AG04449 (cell line): ENCODE measurements around the gene HHATL.

ENCODE experiments used
- CTCF ChIA-PET: fragments of 350-600 bp; formaldehyde crosslinking; extraction: SDS; loops from one replicate; lab custom pipeline; 2021; ENCODE audit warnings: antibody characterized with exemption; lab: Yijun Ruan, JAX
- POLR2A ChIA-PET: fragments of 400-600, 350-600 bp; formaldehyde crosslinking; extraction: SDS; loops from one replicate; lab custom pipeline; 2020; ENCODE audit warnings: antibody characterized with exemption, inconsistent platforms; lab: Yijun Ruan, JAX
- DNase-seq: peaks from one replicate; pipeline ENCODE4 v3.0.0-alpha.2; 2010; ENCODE audit warnings: low read depth, low spot score
- H3K4me3 ChIP-seq: 2 replicates; pipeline ENCODE4 v1.5.1; 2011; ENCODE audit warnings: low read depth, mild to moderate bottlenecking, control low read depth, low read length
- CTCF ChIP-seq: IDR thresholded peaks from one replicate; pipeline ENCODE4 v1.5.1; 2011; ENCODE audit warnings: mild to moderate bottlenecking, moderate library complexity, low read length, control low read depth, inconsistent platforms; ENCODE audit not compliant: insufficient read depth; ENCODE audit errors: missing control alignments

HHATL gene

GRCh38 chr3:42680271-42680670, 22.3 kb downstream of the HHATL start:
- no peak overlapping the region for H3K4me3 ChIP-seq
- DNase-seq = no peak
- TF ChIP-seq CTCF = no peak
- POLR2A ChIA-PET = no interaction called here
- CTCF ChIA-PET = no interaction called here

GRCh38 chr3:42678447-42678846, 24.2 kb downstream of the HHATL start:
- POLR2A ChIA-PET = no interaction called here
- no peak for DNase-seq
- TF ChIP-seq CTCF = no peak
- CTCF ChIA-PET = no interaction called here
- H3K4me3 ChIP-seq = no peak overlapping the region

GRCh38 chr3:42675909-42676308, 26.7 kb downstream of the HHATL start:
- H3K4me3 ChIP-seq = no peak overlapping the region
- TF ChIP-seq CTCF = no peak
- CTCF ChIA-PET = no interaction called here
- DNase-seq = no peak
- POLR2A ChIA-PET = no interaction called here

GRCh38 chr3:42674146-42674545, 28.5 kb downstream of the HHATL start:
- CTCF ChIA-PET = no interaction called here

GRCh38 chr3:42673082-42673481, 29.5 kb downstream of the HHATL start:
- no peak for TF ChIP-seq CTCF
- POLR2A ChIA-PET = no interaction called here
- H3K4me3 ChIP-seq = no peak overlapping the region
- no peak for DNase-seq
- CTCF ChIA-PET = no interaction called here

More at GRCh38 chr3:42674146-42674545, 28.5 kb downstream of the HHATL start:
- H3K4me3 ChIP-seq = no peak overlapping the region
- no peak for DNase-seq
- no peak for TF ChIP-seq CTCF
- POLR2A ChIA-PET = interaction anchor here (0.8 kb wide), 1 partner anchor 10 kb away, joined by 4 read pairs; no protein-coding TSS in a partner anchor

GRCh38 chr3:42672515-42672914, 30.1 kb downstream of the HHATL start:
- no peak overlapping the region for H3K4me3 ChIP-seq
- ChIA-PET POLR2A (no interaction called here), CTCF (no interaction called here)
- TF ChIP-seq CTCF = no peak
- no peak for DNase-seq
